ENCODE results near the gene REM2.

Gene REM2

GRCh38 chr14:22929104-22929960 is 46.3 kb downstream of the REM2 start, which contains the start of gene PRMT5:
TSS of gene PRMT5 (minus strand) at chr14:22929376. CDS start at chr14:22929361, 15 bp downstream.
- DNase-seq (ENCODE audit: low read depth), result peak; percentile 92

DNA sequence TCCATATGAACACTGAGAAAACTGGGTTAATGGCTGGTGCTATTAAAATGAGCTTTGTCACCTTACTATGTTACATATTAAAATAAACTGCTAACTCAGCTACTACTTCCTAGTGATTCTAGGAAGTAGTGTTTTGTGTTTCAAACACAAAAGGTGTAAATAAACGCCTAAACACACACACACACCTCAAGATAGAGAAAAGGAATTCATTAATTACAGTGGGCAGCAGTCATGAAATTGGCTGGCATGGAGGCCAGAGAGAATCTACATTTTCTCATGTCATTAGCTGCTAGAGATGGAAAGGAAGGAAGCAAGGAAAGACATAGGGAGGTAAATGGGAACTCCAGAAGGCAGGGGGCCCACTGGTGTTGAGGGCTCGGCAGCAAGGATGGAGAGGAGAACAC is 46.9 kb downstream of the REM2 start:
- DNase-seq (ENCODE audit: low read depth), result no peak

- DNase-seq (ENCODE audit: low read depth), result no peak
These were observed 49.1 kb downstream of the REM2 start for GRCh38 chr14:22932146-22932545.

DNA sequence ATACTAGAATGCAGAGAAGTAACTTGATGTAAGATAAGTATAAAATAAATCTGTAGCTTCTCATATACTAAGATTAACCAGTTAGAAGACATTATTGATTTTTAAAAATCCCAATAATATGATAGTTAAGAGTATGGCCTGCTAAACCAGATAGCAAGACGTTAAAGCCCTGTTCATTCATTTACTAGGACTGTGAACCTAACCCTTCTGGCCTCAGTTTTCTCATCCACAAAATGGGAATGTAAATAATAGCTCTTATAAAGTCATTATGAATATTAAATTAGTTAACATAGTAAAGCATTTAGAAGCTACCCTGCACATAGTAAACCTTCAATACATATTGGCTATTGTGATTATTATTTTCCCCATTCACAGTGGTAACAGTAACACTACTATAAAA is 52.1 kb downstream of the REM2 start:
- DNase-seq (ENCODE audit: low read depth), result no peak

Data from activated T-cell treated with anti-CD3 and anti-CD28 coated beads for 48 hours (primary cell).